ENCODE data around the gene WIPF1. TPM values are rescaled to one million over a fixed set of nuclear protein-coding genes. Genes with fewer than 3 reads are reported as not detected.
A peak's percentile ranks its signal among the peaks of the same experiment; 100 is the strongest.

Gene WIPF1
- total RNA-seq, 6 experiments from 2014 or later = 5.0 to 15.3 (median 7.1) TPM

DNA sequence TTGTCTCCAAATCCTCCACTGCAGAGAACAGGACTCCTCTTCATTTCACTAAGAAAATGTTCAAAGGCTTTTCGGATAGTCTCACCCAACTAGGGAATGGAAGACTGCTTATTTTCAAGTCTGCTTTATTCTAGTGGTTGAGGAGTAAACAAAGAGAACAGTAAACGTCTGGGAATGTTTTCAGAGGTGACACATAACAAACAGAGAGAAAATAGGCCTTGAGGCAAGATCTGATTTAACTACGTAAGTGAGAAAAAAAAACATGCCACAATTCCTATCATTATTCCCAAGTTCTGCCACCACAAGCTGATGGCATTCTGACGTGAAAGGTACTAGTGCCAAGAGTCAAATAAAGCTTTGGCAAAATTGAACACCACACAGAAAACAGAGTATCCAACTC is 16.7 kb upstream of the WIPF1 start:
- Histone ChIP-seq H3K9me3 (no peaks in the 10 kb centered on the region), H3K27ac (no peak overlapping the region), H3K36me3 (no peaks in the 10 kb centered on the region), H3K4me3 (no peak overlapping the region), H3K4me1 (peaks cover 0 to 38% (median 8%) of the 10 kb centered on the region in 4 donors), H3K27me3 (no peaks in the 10 kb centered on the region)
- no peak for DNase-seq
- 46% methylated on average over 4 of the region's 4 CpGs for WGBS (ENCODE audit: insufficient coverage, low coverage, low lambda C conversion rate, missing lambda C conversion rate)
- ATAC-seq = peak in 2 of 4 donors; percentile 10 to 29
- TF ChIP-seq, protein P1, sequence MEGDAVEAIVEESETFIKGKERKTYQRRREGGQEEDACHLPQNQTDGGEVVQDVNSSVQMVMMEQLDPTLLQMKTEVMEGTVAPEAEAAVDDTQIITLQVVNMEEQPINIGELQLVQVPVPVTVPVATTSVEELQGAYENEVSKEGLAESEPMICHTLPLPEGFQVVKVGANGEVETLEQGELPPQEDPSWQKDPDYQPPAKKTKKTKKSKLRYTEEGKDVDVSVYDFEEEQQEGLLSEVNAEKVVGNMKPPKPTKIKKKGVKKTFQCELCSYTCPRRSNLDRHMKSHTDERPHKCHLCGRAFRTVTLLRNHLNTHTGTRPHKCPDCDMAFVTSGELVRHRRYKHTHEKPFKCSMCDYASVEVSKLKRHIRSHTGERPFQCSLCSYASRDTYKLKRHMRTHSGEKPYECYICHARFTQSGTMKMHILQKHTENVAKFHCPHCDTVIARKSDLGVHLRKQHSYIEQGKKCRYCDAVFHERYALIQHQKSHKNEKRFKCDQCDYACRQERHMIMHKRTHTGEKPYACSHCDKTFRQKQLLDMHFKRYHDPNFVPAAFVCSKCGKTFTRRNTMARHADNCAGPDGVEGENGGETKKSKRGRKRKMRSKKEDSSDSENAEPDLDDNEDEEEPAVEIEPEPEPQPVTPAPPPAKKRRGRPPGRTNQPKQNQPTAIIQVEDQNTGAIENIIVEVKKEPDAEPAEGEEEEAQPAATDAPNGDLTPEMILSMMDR (IDR thresholded peaks at IDR 0.05) = no peak
- no peak for TF ChIP-seq POLR2A (IDR thresholded peaks at IDR 0.05)
- intact Hi-C loops (cut with DNase I) = no loop called here

GRCh38 chr2:174613531-174613930 is 15.9 kb upstream of the WIPF1 start:
- intact Hi-C loops (cut with DNase I) = no loop called here
- no peak for DNase-seq
- ATAC-seq = no peak
- Histone ChIP-seq H3K4me1 (peaks cover 0 to 38% (median 8%) of the 10 kb centered on the region in 4 donors), H3K4me3 (no peak overlapping the region), H3K27ac (no peak overlapping the region), H3K27me3 (no peaks in the 10 kb centered on the region), H3K9me3 (no peaks in the 10 kb centered on the region), H3K36me3 (no peaks in the 10 kb centered on the region)
- TF ChIP-seq POLR2A (IDR thresholded peaks at IDR 0.05) = no peak
- TF ChIP-seq, protein P1 (IDR thresholded peaks at IDR 0.05) = no peak
- WGBS (ENCODE audit: insufficient coverage, low coverage, low lambda C conversion rate, missing lambda C conversion rate) = 48% methylated on average over 2 of the region's 2 CpGs

- Histone ChIP-seq H3K4me1 (peaks cover 0 to 38% (median 8%) of the 10 kb centered on the region in 4 donors), H3K27ac (no peak overlapping the region), H3K4me3 (no peak overlapping the region), H3K27me3 (no peaks in the 10 kb centered on the region), H3K36me3 (no peaks in the 10 kb centered on the region), H3K9me3 (no peaks in the 10 kb centered on the region)
- ATAC-seq (peak; percentile 3 to 43 (median 30)), DNase-seq (no peak)
- intact Hi-C loops (cut with DNase I) = no loop called here
- TF ChIP-seq, protein P1 (IDR thresholded peaks at IDR 0.05) = no peak
- no peak for TF ChIP-seq POLR2A (IDR thresholded peaks at IDR 0.05)
- whole genome bisulfite sequencing (ENCODE audit: insufficient coverage, low coverage, low lambda C conversion rate, missing lambda C conversion rate) = 18% methylated on average over 1 of the region's 1 CpG
These were observed 15.4 kb upstream of the WIPF1 start for GRCh38 chr2:174612970-174613369.

DNA sequence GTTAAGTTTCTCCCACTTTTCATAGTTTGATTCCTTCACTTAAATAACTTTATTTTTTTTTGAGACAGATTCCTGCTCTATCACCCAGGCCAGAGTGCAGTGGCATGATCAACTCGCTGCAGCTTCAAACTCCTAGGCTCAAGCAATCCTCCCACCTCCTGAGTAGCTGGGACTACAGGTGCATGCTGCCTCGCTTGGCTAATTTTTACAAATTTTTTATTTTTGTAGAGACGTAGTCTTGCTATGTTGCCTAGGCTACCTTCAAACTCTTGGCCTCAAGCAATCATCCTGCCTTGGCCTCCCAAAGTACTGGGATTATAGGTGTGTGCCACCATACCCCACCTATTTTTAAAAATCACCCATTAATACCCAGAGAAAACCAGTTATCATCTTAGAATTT is 14.2 kb upstream of the WIPF1 start:
- Histone ChIP-seq H3K36me3 (no peaks in the 10 kb centered on the region), H3K27me3 (no peaks in the 10 kb centered on the region), H3K27ac (no peak overlapping the region), H3K4me3 (no peak overlapping the region), H3K4me1 (peaks cover 0 to 30% (median 8%) of the 10 kb centered on the region in 4 donors), H3K9me3 (no peaks in the 10 kb centered on the region)
- intact Hi-C loops (cut with DNase I) = no loop called here
- no peak for DNase-seq
- 77% methylated on average over 2 of the region's 3 CpGs for WGBS (ENCODE audit: insufficient coverage, low coverage, low lambda C conversion rate, missing lambda C conversion rate)
- ATAC-seq = no peak
- TF ChIP-seq POLR2A (IDR thresholded peaks at IDR 0.05) = no peak
- TF ChIP-seq, protein P1 (IDR thresholded peaks at IDR 0.05) = no peak

- no peaks in the 10 kb centered on the region for H3K9me3 ChIP-seq
- H3K4me3 ChIP-seq = no peak overlapping the region
- DNase-seq (no peak), ATAC-seq (no peak)
- no peak for TF ChIP-seq POLR2A (IDR thresholded peaks at IDR 0.05)
- TF ChIP-seq, protein P1 (IDR thresholded peaks at IDR 0.05) = no peak
- no peaks in the 10 kb centered on the region for H3K27me3 ChIP-seq
- peaks cover 0 to 22% (median 8%) of the 10 kb centered on the region in 4 donors for H3K4me1 ChIP-seq
- intact Hi-C loops (cut with DNase I) = no loop called here
- no peak overlapping the region for H3K27ac ChIP-seq
- WGBS (ENCODE audit: insufficient coverage, low coverage, low lambda C conversion rate, missing lambda C conversion rate) = 62% methylated on average over 4 of the region's 4 CpGs
- no peaks in the 10 kb centered on the region for H3K36me3 ChIP-seq
These were observed 13.4 kb upstream of the WIPF1 start for GRCh38 chr2:174611006-174611405.
